Raji (cell line): ENCODE data around the gene DEAF1.

Experiments used
- POLR2A ChIP-seq: IDR thresholded peaks from 2 replicates; pipeline ENCODE4 v1.6.1; 2011; ENCODE audit warnings: low read depth, low read length, control low read depth; ENCODE audit not compliant: insufficient read depth

Gene DEAF1

GRCh38 chr11:646214-646613, 48.8 kb downstream of the DEAF1 start:
- TF ChIP-seq POLR2A: no peak

DNA sequence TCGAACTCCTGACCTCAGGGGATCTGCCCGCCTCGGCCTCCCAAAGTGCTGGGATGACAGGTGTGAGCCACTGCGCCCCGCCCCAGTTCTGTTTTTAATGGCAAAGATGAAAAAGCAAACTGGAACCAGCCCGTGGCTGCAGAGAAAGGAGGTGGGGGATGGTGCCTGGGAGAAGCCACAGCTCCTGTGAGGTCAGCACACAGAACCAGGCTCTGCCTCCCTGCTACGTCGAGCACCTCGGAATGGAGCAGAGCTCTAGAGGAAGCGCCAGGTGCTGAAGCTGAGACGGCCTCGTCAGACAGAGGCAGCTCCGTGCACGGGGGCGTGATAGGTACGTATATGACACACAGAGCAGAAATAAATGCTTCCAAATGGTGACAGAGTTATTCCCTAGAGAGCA, 49.5 kb downstream of the DEAF1 start:
- no peak for TF ChIP-seq POLR2A

DNA sequence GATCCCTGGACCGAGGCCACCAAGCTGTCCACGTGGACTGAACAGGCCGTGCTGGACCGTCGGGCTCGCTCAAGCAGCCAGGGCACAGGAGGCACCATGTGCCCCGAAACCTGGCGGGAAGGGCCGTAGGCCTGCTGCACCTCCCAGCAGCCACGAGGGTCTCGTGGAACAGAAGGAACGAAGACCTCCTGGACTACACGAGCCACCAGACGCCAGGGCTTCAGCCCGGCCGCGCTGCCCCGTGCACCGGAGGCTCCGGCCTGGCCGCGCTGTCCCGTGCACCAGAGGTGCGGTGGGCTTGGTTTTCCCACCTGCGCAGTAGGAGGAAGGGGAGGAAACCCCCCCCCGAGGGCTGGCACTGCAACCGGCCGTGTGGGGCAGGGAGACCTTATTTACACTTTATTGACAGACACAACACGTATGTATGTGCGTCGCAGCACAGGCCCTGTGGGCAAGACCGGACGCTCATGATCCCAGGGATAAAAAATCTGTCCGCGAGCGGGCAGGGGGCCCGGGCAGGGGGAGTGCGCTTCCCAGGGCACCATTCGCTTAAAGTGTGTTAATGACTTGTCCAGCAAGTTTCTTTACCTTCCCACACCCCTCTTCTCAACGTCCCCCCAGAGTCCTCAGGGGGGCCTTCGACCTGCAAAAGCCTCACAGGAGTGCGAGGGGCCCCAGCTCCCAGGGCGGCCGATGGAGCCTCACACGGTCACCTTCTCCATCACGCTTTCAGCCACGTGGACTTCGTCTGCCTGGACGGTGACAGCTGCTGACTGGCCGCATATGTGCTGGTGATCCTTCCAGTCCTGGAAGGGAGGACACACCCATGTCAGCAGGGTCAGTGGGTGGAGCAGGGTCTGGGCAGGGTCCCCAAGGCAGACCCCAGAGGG, 50.9 kb downstream of the DEAF1 start:
- TF ChIP-seq POLR2A: no peak

DNA sequence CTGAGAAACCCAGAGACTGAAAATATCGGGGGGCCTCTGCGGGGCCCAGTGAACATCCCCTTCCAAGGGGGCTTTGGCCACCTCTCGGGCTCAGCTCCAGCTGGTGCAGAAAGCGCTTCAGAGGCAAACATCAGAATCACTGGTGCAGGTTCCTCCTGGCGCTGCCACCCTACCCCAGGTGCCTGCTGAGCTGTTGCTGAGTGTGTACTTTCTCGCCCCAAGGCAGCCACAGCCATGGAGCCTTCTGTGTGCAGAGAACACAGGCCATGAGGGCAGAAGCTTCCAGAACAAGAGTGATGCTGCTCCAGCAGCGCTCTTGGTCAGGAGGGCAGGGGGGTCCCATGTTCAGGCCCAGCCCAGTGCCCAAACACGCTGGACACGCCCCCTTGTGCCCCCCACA, 51.7 kb downstream of the DEAF1 start:
- no peak for TF ChIP-seq POLR2A

DNA sequence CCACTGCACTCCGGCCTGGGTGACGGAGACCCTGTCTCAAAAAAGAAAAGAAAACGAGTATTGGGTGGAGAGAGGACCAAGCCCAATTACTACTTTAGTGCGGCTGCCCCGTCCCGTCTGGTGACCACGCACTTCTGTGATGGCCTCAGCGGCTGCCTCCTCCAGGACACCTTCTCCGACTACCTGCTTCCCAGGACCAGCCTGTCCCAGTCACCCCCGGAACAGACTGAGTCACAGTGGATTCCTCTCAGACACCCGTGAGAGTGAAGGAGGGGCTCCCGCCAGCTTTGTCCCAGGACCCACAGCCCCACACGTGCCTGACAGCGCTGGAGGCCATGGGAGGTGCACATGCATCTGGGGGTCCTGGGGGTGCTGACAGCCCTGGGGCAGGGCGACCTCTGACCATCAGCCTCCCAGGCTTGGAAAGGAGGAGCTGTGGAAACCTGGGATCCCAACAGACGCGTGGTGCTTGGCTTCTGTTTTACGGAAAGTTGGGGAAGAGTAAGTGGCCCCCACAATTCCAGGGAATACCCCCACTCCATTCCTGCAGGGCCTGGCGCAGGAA, 53.1 kb downstream of the DEAF1 start:
- TF ChIP-seq POLR2A: no peak

- no peak for TF ChIP-seq POLR2A
These were observed 54.9 kb downstream of the DEAF1 start for GRCh38 chr11:640021-640706.

GRCh38 chr11:639332-639955, 55.6 kb downstream of the DEAF1 start:
- TF ChIP-seq POLR2A: no peak

GRCh38 chr11:638631-639331, 56.2 kb downstream of the DEAF1 start:
- no peak for TF ChIP-seq POLR2A

- TF ChIP-seq POLR2A: no peak
These were observed 57.2 kb downstream of the DEAF1 start for GRCh38 chr11:637593-638521.

DNA sequence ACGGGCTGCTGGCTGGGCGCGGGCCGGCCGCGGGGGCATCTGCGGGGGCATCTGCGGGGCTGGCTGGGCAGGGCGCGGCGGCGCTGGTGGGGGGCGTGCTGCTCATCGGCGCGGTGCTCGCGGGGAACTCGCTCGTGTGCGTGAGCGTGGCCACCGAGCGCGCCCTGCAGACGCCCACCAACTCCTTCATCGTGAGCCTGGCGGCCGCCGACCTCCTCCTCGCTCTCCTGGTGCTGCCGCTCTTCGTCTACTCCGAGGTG, 57.8 kb downstream of the DEAF1 start:
- TF ChIP-seq POLR2A: no peak

DNA sequence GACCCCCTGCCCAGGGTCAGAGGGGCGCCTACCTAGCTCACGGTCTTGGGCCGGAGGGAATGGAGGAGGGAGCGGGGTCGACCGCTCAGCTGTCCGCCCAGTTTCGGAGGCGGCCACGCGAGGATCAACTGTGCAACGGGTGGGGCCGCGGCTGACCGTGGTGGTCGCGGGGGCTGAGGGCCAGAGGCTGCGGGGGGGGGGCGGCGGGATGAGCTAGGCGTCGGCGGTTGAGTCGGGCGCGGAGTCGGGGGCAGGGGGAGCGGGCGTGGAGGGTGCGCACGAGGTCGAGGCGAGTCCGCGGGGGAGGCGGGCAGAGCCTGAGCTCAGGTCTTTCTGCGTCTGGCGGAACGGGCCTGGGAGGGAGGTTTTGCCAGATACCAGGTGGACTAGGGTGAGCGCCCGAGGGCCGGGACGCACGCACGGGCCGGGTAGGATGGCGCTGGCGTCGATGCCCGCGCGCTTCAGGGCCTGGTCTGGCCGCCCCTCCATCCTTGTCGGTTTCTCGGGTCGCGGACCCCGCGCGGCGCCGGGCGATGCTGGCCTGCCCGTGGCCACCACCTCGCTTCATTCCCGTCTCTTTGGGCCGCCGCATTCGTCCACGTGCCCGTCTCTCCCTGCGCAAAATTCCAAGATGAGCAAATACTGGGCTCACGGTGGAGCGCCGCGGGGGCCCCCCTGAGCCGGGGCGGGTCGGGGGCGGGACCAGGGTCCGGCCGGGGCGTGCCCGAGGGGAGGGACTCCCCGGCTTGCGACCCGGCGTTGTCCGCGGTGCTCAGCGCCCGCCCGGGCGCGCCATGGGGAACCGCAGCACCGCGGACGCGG, 58.3 kb downstream of the DEAF1 start, which contains the start of gene DRD4:
TSS of gene DRD4 (plus strand) at position 759 of the 822 bp plus-strand sequence. CDS start at position 795, 36 bp downstream.
- TF ChIP-seq POLR2A: no peak

GRCh38 chr11:635945-636510, 59.0 kb downstream of the DEAF1 start:
- TF ChIP-seq POLR2A: no peak

GRCh38 chr11:630871-631270, 64.2 kb downstream of the DEAF1 start:
- TF ChIP-seq POLR2A: no peak
